Transverse colon (tissue), 4 donors: Measurements from ENCODE around the gene VMP1.

ENCODE experiments used
- EP300 ChIP-seq: sonication (generic); formaldehyde crosslinking; IDR thresholded peaks from one replicate; pipeline ENCODE4 v1.6.1; 2017; ENCODE audit warnings: antibody characterized with exemption, low read depth
- POLR2A ChIP-seq: fragments of 450-650 bp; IDR thresholded peaks from one replicate; pipeline ENCODE4 v1.6.1; 2016; ENCODE audit warnings: antibody characterized with exemption, mild to moderate bottlenecking, moderate library complexity
- POLR2AphosphoS5 ChIP-seq, 3 donors: sonication (generic); formaldehyde crosslinking; IDR thresholded peaks; one replicate each; pipeline ENCODE4 v1.6.1; 2016; ENCODE audit warnings: antibody characterized with exemption in 3 of 3
- TF ChIP-seq, protein P1 (sequence below), 5 experiments: fragments of 200-600 bp in 3 of 5; fragments of 450-650 bp in 2 of 5; sonication (generic) in 3 of 5; IDR thresholded peaks; 1 replicate in 2 of 5; 2 replicates in 3 of 5; pipeline ENCODE4 v1.5.1; 2016 to 2017; ENCODE audit warnings: antibody characterized with exemption in 5 of 5, inconsistent platforms in 3 of 5, mild to moderate bottlenecking in 2 of 5, moderate library complexity in 1 of 5

DNA sequence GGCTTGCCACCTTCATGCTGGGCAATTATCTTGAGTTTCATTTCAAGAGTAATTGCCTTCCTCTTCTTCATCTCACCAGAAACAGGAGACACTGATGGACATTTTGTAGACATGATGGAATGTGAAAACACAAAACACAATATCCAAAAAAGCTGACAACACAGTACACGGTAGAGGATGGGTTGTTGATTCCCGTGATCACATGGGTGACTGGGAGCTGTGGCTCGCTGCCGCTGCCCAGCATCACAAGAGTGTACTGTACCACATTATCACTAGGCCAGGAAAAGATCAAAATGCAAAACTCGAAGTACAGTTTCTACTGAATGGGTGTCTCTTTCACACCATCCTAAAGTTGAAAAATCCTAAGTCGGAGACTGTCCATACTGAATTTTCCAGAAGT lies 7.7 kb upstream of the VMP1 start:
- TF ChIP-seq, protein P1, sequence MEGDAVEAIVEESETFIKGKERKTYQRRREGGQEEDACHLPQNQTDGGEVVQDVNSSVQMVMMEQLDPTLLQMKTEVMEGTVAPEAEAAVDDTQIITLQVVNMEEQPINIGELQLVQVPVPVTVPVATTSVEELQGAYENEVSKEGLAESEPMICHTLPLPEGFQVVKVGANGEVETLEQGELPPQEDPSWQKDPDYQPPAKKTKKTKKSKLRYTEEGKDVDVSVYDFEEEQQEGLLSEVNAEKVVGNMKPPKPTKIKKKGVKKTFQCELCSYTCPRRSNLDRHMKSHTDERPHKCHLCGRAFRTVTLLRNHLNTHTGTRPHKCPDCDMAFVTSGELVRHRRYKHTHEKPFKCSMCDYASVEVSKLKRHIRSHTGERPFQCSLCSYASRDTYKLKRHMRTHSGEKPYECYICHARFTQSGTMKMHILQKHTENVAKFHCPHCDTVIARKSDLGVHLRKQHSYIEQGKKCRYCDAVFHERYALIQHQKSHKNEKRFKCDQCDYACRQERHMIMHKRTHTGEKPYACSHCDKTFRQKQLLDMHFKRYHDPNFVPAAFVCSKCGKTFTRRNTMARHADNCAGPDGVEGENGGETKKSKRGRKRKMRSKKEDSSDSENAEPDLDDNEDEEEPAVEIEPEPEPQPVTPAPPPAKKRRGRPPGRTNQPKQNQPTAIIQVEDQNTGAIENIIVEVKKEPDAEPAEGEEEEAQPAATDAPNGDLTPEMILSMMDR (IDR thresholded peaks at IDR 0.05) = no peak
- TF ChIP-seq POLR2A (no peak), POLR2AphosphoS5 (IDR thresholded peaks at IDR 0.05) (no peak), EP300 (no peak)
